Duodenal mucosa (tissue), 2 donors: ENCODE data around the gene TEX54.
"Not testable (repeated sequence)": the region's sequence is repeated elsewhere in the genome, so short reads cannot be mapped to it uniquely, and the experiment has no call there.

Source experiments
- H3K27ac ChIP-seq: one replicate; pipeline ENCODE4 v1.7.0; 2013; ENCODE audit warnings: low read depth, low read length
- H3K27me3 ChIP-seq, 2 donors: one replicate each; pipeline ENCODE4 v1.7.0; 2013; ENCODE audit warnings: low read length in 2 of 2, control low read depth in 1 of 2; ENCODE audit not compliant: insufficient read depth in 2 of 2, control insufficient read depth in 1 of 2
- H3K36me3 ChIP-seq, 2 donors: one replicate each; pipeline ENCODE4 v1.7.0; 2013; ENCODE audit warnings: low read length in 2 of 2, control low read depth in 1 of 2; ENCODE audit not compliant: insufficient read depth in 2 of 2, control insufficient read depth in 1 of 2
- H3K4me1 ChIP-seq, 2 donors: one replicate each; pipeline ENCODE4 v1.7.0; 2013; ENCODE audit warnings: low read length in 2 of 2, control low read depth in 1 of 2; ENCODE audit not compliant: insufficient read depth in 2 of 2, control insufficient read depth in 1 of 2
- H3K4me3 ChIP-seq, 2 donors: one replicate each; pipeline ENCODE4 v1.7.0; 2013; ENCODE audit warnings: low read length in 2 of 2, low read depth in 1 of 2
- H3K9ac ChIP-seq, 2 donors: one replicate each; pipeline ENCODE4 v1.7.0; 2013; ENCODE audit warnings: low read length in 2 of 2, low read depth in 1 of 2
- H3K9me3 ChIP-seq, 2 donors: one replicate each; pipeline ENCODE4 v1.7.0; 2013; ENCODE audit warnings: low read length in 2 of 2, control low read depth in 1 of 2; ENCODE audit not compliant: control insufficient read depth in 1 of 2

TEX54 gene

GRCh38 chr11:62874851-62875250, 42.2 kb upstream of the TEX54 start:
- no peaks in the 10 kb centered on the region for H3K27me3 ChIP-seq
- no peak overlapping the region for H3K9ac ChIP-seq
- no peak overlapping the region for H3K27ac ChIP-seq
- H3K4me1 ChIP-seq = peaks cover 4 to 5% of the 10 kb centered on the region in 2 donors
- no peaks in the 10 kb centered on the region for H3K9me3 ChIP-seq
- H3K4me3 ChIP-seq = no peak overlapping the region
- H3K36me3 ChIP-seq = peaks cover 0 to 3% of the 10 kb centered on the region in 2 donors

DNA sequence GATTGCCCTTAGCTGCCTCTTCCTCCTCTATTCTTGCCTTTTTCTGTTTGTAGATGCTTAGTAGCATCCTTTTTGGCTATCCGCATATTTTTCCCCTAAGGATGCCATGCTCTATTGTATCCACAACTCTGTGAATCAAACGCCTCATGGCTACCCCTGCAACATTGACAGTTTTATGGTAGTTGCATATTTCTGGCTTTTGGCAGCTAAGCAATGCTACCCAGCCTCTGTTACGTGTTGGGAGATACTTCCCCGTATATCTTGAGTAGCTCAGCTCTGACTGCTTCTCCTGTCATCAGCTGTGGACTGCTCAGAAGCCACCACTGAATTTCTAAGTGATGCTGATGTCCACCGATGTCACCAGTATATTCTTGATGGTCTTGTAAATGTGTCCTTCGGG, 33.0 kb upstream of the TEX54 start:
- Histone ChIP-seq H3K27me3 (no peaks in the 10 kb centered on the region), H3K4me1 (no peaks in the 10 kb centered on the region), H3K27ac (no peak overlapping the region), H3K9ac (no peak overlapping the region), H3K9me3 (no peaks in the 10 kb centered on the region), H3K36me3 (no peaks in the 10 kb centered on the region), H3K4me3 (no peak overlapping the region)

GRCh38 chr11:62863687-62864335, 31.2 kb upstream of the TEX54 start:
- no peak overlapping the region for H3K4me3 ChIP-seq
- no peaks in the 10 kb centered on the region for H3K36me3 ChIP-seq
- H3K27ac ChIP-seq = no peak overlapping the region
- H3K9ac ChIP-seq = no peak overlapping the region
- H3K4me1 ChIP-seq = no peaks in the 10 kb centered on the region
- H3K9me3 ChIP-seq = no peaks in the 10 kb centered on the region
- no peaks in the 10 kb centered on the region for H3K27me3 ChIP-seq

DNA sequence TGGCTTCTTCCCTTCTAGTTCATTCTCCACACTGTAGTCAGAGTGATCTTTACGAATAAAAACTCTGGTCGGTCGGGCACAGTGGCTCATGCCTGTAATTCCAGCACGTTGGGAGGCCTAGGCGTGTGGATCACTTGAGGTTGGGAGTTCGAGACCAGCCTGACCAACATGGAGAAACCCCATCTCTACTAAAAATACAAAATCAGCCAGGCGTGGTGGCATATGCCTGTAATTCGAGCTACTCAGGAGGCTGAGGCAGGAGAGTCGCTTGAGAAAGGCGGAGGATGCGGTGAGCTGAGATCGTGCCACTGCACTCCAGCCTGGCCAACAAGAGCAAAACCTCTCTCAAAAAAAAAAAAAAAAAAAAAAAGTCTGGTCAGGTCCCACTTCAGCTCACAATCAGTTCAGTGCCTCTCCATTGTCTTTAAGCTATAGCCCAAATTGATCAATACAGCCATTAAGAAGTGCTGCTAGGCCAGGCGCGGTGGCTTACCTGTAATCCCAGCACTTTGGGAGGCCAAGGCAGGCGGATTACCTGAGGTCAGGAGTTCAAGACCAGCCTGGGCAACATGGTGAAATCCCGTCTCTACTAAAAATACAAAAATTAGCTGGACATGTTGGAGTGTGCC, 29.0 kb upstream of the TEX54 start:
- H3K4me1 ChIP-seq, H3K4me3 ChIP-seq, H3K27ac ChIP-seq, H3K9me3 ChIP-seq, H3K9ac ChIP-seq, H3K36me3 ChIP-seq, H3K27me3 ChIP-seq: not testable (repeated sequence)

DNA sequence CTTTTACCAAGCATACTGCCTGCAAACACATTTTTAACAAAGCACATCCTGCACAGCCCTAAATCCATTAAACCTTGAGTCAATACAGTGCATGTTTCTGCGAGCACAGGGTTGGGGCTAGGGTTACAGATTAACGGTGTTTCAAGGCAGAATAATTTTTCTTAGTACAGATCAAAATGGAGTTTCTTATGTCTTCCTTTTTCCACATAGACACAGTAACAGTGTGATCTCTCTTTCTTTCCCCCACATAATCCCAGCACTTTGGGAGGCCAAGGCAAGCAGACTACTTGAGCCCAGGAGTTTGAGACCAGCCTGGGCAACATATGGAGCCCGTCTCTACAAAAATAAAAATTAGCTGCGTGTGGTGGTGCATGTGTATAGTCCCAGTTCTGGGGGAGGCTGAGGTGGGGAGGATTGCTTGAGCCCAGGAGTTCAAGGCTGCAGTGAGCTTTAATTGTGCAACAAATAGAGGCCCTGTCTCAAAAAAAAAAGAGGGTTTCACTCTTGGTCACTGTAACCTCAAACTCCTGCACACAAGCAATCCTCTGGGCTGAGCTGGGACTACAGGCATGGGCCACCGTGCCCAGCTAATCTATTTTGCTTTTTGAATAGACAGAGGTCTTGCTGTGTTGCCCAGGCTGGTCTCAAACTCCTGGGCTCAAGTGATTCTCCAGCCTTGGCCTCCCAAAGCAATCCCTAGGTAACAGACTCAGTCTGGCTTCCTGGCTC, 28.4 kb upstream of the TEX54 start:
- Histone ChIP-seq H3K9ac (no peak overlapping the region), H3K9me3 (no peaks in the 10 kb centered on the region), H3K4me3 (no peak overlapping the region), H3K27me3 (no peaks in the 10 kb centered on the region), H3K4me1 (peaks cover 6 to 7% of the 10 kb centered on the region in 2 donors), H3K36me3 (no peaks in the 10 kb centered on the region), H3K27ac (no peak overlapping the region)

GRCh38 chr11:62859281-62859703, 26.7 kb upstream of the TEX54 start:
- not testable (repeated sequence) for H3K4me3 ChIP-seq, H3K27ac ChIP-seq, H3K27me3 ChIP-seq, H3K9me3 ChIP-seq, H3K9ac ChIP-seq, H3K36me3 ChIP-seq
- H3K4me1 ChIP-seq = peaks cover 12 to 15% of the 10 kb centered on the region in 2 donors

DNA sequence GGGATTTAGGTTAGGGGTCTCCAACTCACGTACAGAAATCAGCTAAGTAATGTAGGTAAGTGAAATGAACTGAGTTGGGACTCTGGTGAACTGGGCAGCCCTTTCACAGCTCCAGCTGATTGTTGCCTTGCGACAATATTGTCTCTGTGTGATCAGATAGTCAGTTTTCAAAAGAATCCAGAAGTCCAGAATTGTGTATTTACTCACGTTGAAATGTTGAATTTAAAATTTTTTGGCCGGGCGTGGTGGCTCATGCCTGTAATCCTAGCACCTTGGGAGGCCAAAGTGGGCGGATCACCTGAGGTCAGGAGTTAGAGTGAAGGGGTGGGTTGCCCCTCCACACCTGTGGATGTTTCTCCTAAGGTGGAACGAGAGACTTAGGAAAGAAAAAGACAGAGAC, 25.6 kb upstream of the TEX54 start:
- Histone ChIP-seq H3K27ac (no peak overlapping the region), H3K9me3 (no peaks in the 10 kb centered on the region), H3K4me1 (peaks cover 23 to 26% of the 10 kb centered on the region in 2 donors), H3K9ac (no peak overlapping the region), H3K4me3 (no peak overlapping the region), H3K27me3 (no peaks in the 10 kb centered on the region), H3K36me3 (peaks cover 12 to 20% of the 10 kb centered on the region in 2 donors)

GRCh38 chr11:62857541-62857982, 24.9 kb upstream of the TEX54 start:
- no peak overlapping the region for H3K4me3 ChIP-seq
- H3K9me3 ChIP-seq = no peaks in the 10 kb centered on the region
- H3K36me3 ChIP-seq = peaks cover 19 to 26% of the 10 kb centered on the region in 2 donors
- no peaks in the 10 kb centered on the region for H3K27me3 ChIP-seq
- H3K4me1 ChIP-seq = peaks cover 29 to 30% of the 10 kb centered on the region in 2 donors
- H3K27ac ChIP-seq = no peak overlapping the region
- H3K9ac ChIP-seq = no peak overlapping the region

GRCh38 chr11:62856333-62856895, 23.8 kb upstream of the TEX54 start:
- peaks cover 29 to 31% of the 10 kb centered on the region in 2 donors for H3K4me1 ChIP-seq
- no peaks in the 10 kb centered on the region for H3K27me3 ChIP-seq
- no peaks in the 10 kb centered on the region for H3K9me3 ChIP-seq
- peaks cover 29 to 34% of the 10 kb centered on the region in 2 donors for H3K36me3 ChIP-seq
- peak overlapping the region; percentile 76 to 84 for H3K9ac ChIP-seq
- H3K4me3 ChIP-seq = peak overlapping the region; percentile 84 to 95
- H3K27ac ChIP-seq = peak overlapping the region; percentile 6
